Measurements from ENCODE around the gene NUMBL.

NUMBL gene

GRCh38 chr19:40621283-40621682, 69.2 kb downstream of the NUMBL start:
- no peak overlapping the region for H3K27ac ChIP-seq (ENCODE audit: low read depth, low read length)
- H3F3A ChIP-seq (ENCODE audit: insufficient read depth): no peaks in the 10 kb centered on the region
- H3K36me3 ChIP-seq (ENCODE audit: low read length): no peaks in the 10 kb centered on the region
- no peaks in the 10 kb centered on the region for H3K9me3 ChIP-seq (ENCODE audit: insufficient read depth, low read length)
- no peaks in the 10 kb centered on the region for H4K20me1 ChIP-seq (ENCODE audit: low read depth, low read length)
- H3K4me2 ChIP-seq (ENCODE audit: low read depth, low read length, poor library complexity, severe bottlenecking): no peak overlapping the region
- H3K9ac ChIP-seq (ENCODE audit: low read length): no peak overlapping the region
- no peaks in the 10 kb centered on the region for H3K27me3 ChIP-seq (ENCODE audit: low read length)
- no peak overlapping the region for H2AFZ ChIP-seq (ENCODE audit: low read depth, low read length, severe bottlenecking)
- no peaks in the 10 kb centered on the region for H3K79me2 ChIP-seq (ENCODE audit: insufficient read depth, low read length)
- no peak overlapping the region for H3K4me3 ChIP-seq (ENCODE audit: insufficient read depth, low read length, poor library complexity, severe bottlenecking)
- no peaks in the 10 kb centered on the region for H3K9me2 ChIP-seq (replicated peaks; ENCODE audit: insufficient read depth, low read length)
- TF ChIP-seq EZH2phosphoT487 (conservative IDR thresholded peaks at IDR 0.05; ENCODE audit: low read length) (no peak), CTCF (IDR thresholded peaks at IDR 0.05; ENCODE audit: insufficient read depth, low read length, poor library complexity, severe bottlenecking) (no peak)

GRCh38 chr19:40620161-40620485, 70.3 kb downstream of the NUMBL start:
- Histone ChIP-seq H3F3A (ENCODE audit: insufficient read depth) (no peaks in the 10 kb centered on the region), H3K9me3 (ENCODE audit: insufficient read depth, low read length) (no peaks in the 10 kb centered on the region), H3K9me2 (replicated peaks; ENCODE audit: insufficient read depth, low read length) (no peaks in the 10 kb centered on the region), H4K20me1 (ENCODE audit: low read depth, low read length) (no peaks in the 10 kb centered on the region), H3K4me3 (ENCODE audit: insufficient read depth, low read length, poor library complexity, severe bottlenecking) (no peak overlapping the region), H3K9ac (ENCODE audit: low read length) (no peak overlapping the region), H3K27me3 (ENCODE audit: low read length) (no peaks in the 10 kb centered on the region), H3K27ac (ENCODE audit: low read depth, low read length) (no peak overlapping the region), H3K36me3 (ENCODE audit: low read length) (no peaks in the 10 kb centered on the region), H2AFZ (ENCODE audit: low read depth, low read length, severe bottlenecking) (no peak overlapping the region), H3K4me2 (ENCODE audit: low read depth, low read length, poor library complexity, severe bottlenecking) (no peak overlapping the region), H3K79me2 (ENCODE audit: insufficient read depth, low read length) (no peaks in the 10 kb centered on the region)
- TF ChIP-seq EZH2phosphoT487 (conservative IDR thresholded peaks at IDR 0.05; ENCODE audit: low read length) (no peak), CTCF (IDR thresholded peaks at IDR 0.05; ENCODE audit: insufficient read depth, low read length, poor library complexity, severe bottlenecking) (no peak)

GRCh38 chr19:40619333-40620160, 70.9 kb downstream of the NUMBL start:
- Histone ChIP-seq H3K27ac (ENCODE audit: low read depth, low read length) (no peak overlapping the region), H4K20me1 (ENCODE audit: low read depth, low read length) (no peaks in the 10 kb centered on the region), H3K36me3 (ENCODE audit: low read length) (no peaks in the 10 kb centered on the region), H3F3A (ENCODE audit: insufficient read depth) (no peaks in the 10 kb centered on the region), H3K9me2 (replicated peaks; ENCODE audit: insufficient read depth, low read length) (no peaks in the 10 kb centered on the region), H2AFZ (ENCODE audit: low read depth, low read length, severe bottlenecking) (no peak overlapping the region), H3K4me2 (ENCODE audit: low read depth, low read length, poor library complexity, severe bottlenecking) (no peak overlapping the region), H3K27me3 (ENCODE audit: low read length) (no peaks in the 10 kb centered on the region), H3K4me3 (ENCODE audit: insufficient read depth, low read length, poor library complexity, severe bottlenecking) (no peak overlapping the region), H3K79me2 (ENCODE audit: insufficient read depth, low read length) (no peaks in the 10 kb centered on the region), H3K9ac (ENCODE audit: low read length) (no peak overlapping the region), H3K9me3 (ENCODE audit: insufficient read depth, low read length) (no peaks in the 10 kb centered on the region)
- TF ChIP-seq CTCF (IDR thresholded peaks at IDR 0.05; ENCODE audit: insufficient read depth, low read length, poor library complexity, severe bottlenecking): no peak
- TF ChIP-seq EZH2phosphoT487 (conservative IDR thresholded peaks at IDR 0.05; ENCODE audit: low read length): no peak

Measured in SU-DHL-6 (cell line).